HG02884 (cell line): Measurements from ENCODE around the gene ING4.

Source experiments
- ATAC-seq: cut with Tn5 transposase; IDR thresholded peaks from one replicate; pipeline ENCODE4 v1.9.1; 2021; ENCODE audit warnings: mild to moderate bottlenecking, moderate library complexity; ENCODE audit not compliant: unreplicated experiment

ING4 gene

GRCh38 chr12:6688543-6688998 lies 25.7 kb upstream of the ING4 start:
- no peak for ATAC-seq

GRCh38 chr12:6685814-6686213 lies 22.9 kb upstream of the ING4 start:
- no peak for ATAC-seq

GRCh38 chr12:6684609-6685008 lies 21.7 kb upstream of the ING4 start:
- no peak for ATAC-seq

GRCh38 chr12:6676962-6677361 lies 14.0 kb upstream of the ING4 start:
- ATAC-seq, result no peak

GRCh38 chr12:6672143-6672542 lies 9.2 kb upstream of the ING4 start:
- no peak for ATAC-seq

GRCh38 chr12:6667559-6668210 lies 4.8 kb upstream of the ING4 start:
- ATAC-seq, result no peak

GRCh38 chr12:6666211-6666610 lies 3.3 kb upstream of the ING4 start:
- ATAC-seq, result no peak

- ATAC-seq, result no peak
Observed at GRCh38 chr12:6664902-6665301, 2.0 kb upstream of the ING4 start.

GRCh38 chr12:6662602-6662905 lies 365 bp downstream of the ING4 start:
- peak; percentile 4 for ATAC-seq

- ATAC-seq, result no peak
Observed at GRCh38 chr12:6653987-6654386, 8.9 kb downstream of the ING4 start.

- ATAC-seq, result no peak
Observed at GRCh38 chr12:6653342-6653741, 9.6 kb downstream of the ING4 start.

GRCh38 chr12:6652391-6652790 lies 10.5 kb downstream of the ING4 start:
- ATAC-seq, result no peak

- ATAC-seq, result no peak
Observed at GRCh38 chr12:6650832-6651231, 12.1 kb downstream of the ING4 start.

- ATAC-seq, result no peak
Observed at GRCh38 chr12:6647083-6647604, 15.8 kb downstream of the ING4 start, which contains the start of gene ACRBP. Gene ACRBP (minus strand): TSS chr12:6647432. CDS start chr12:6647366, 66 bp downstream.

- ATAC-seq, result no peak
Observed at GRCh38 chr12:6646276-6647082, 16.4 kb downstream of the ING4 start.

- no peak for ATAC-seq
Observed at GRCh38 chr12:6644903-6645302, 18.0 kb downstream of the ING4 start.

GRCh38 chr12:6644257-6644596 lies 18.7 kb downstream of the ING4 start:
- ATAC-seq, result no peak

- no peak for ATAC-seq
Observed at GRCh38 chr12:6643569-6644256, 19.2 kb downstream of the ING4 start.

GRCh38 chr12:6641131-6641530 lies 21.8 kb downstream of the ING4 start:
- no peak for ATAC-seq

GRCh38 chr12:6640497-6640896 lies 22.4 kb downstream of the ING4 start:
- no peak for ATAC-seq

GRCh38 chr12:6639151-6639801 lies 23.6 kb downstream of the ING4 start:
- no peak for ATAC-seq
